COLO668 (cell line): Measurements from ENCODE around the gene LMO7.
"Not testable (repeated sequence)": the region's sequence is repeated elsewhere in the genome, so short reads cannot be mapped to it uniquely, and the experiment has no call there.

Experiments used
- DNase-seq: peaks from one replicate; lab custom pipeline; 2025; ENCODE audit not compliant: unreplicated experiment; lab: John Stamatoyannopoulos, UW

Gene LMO7

GRCh38 chr13:75695908-75696307, 59.8 kb downstream of the LMO7 start:
- DNase-seq, result peak; percentile 82

- DNase-seq, result no peak
These were observed 62.9 kb downstream of the LMO7 start for GRCh38 chr13:75699062-75699461.

GRCh38 chr13:75699717-75700116, 63.6 kb downstream of the LMO7 start:
- DNase-seq, result not testable (repeated sequence)

- no peak for DNase-seq
These were observed 64.4 kb downstream of the LMO7 start for GRCh38 chr13:75700552-75700951.

- DNase-seq, result no peak
These were observed 66.3 kb downstream of the LMO7 start for GRCh38 chr13:75702476-75702875.

- no peak for DNase-seq
These were observed 67.6 kb downstream of the LMO7 start for GRCh38 chr13:75703769-75704168.

GRCh38 chr13:75704194-75704926, 68.2 kb downstream of the LMO7 start:
- DNase-seq, result no peak

- DNase-seq, result peak; percentile 37
These were observed 68.8 kb downstream of the LMO7 start for GRCh38 chr13:75704927-75705288.

- no peak for DNase-seq
These were observed 69.3 kb downstream of the LMO7 start for GRCh38 chr13:75705395-75705794.

GRCh38 chr13:75705908-75706307, 69.8 kb downstream of the LMO7 start:
- no peak for DNase-seq

- DNase-seq, result no peak
These were observed 77.7 kb downstream of the LMO7 start for GRCh38 chr13:75713852-75714251.

- DNase-seq, result no peak
These were observed 79.7 kb downstream of the LMO7 start for GRCh38 chr13:75715601-75716523.

GRCh38 chr13:75717525-75717924, 81.4 kb downstream of the LMO7 start:
- no peak for DNase-seq

- DNase-seq, result no peak
These were observed 85.2 kb downstream of the LMO7 start for GRCh38 chr13:75721307-75721706.

GRCh38 chr13:75723901-75724300, 87.8 kb downstream of the LMO7 start:
- DNase-seq, result no peak

GRCh38 chr13:75724752-75725517, 88.8 kb downstream of the LMO7 start:
- DNase-seq, result no peak

GRCh38 chr13:75725736-75726135, 89.6 kb downstream of the LMO7 start:
- DNase-seq, result no peak

- DNase-seq, result no peak
These were observed 90.2 kb downstream of the LMO7 start for GRCh38 chr13:75726306-75726705.

- DNase-seq, result not testable (repeated sequence)
These were observed 97.0 kb downstream of the LMO7 start for GRCh38 chr13:75733113-75733512.

- DNase-seq, result no peak
These were observed 100.0 kb downstream of the LMO7 start for GRCh38 chr13:75736173-75736572.

- no peak for DNase-seq
These were observed 102.7 kb downstream of the LMO7 start for GRCh38 chr13:75738841-75739240.
